B cell (primary cell): ENCODE results near the gene GSE1. TPM values are rescaled to one million over a fixed set of nuclear protein-coding genes. Genes with fewer than 3 reads are reported as not detected.

Experiments
- ATAC-seq: fragments of 200-7000 bp; cut with Tn5 transposase; one replicate; pipeline ENCODE4 v1.10.0; 2021; ENCODE audit warnings: low read depth, mild to moderate bottlenecking, moderate number of reproducible peaks, moderate library complexity
- CTCF ChIA-PET: fragments of 350-600 bp; sonication (Branson Sonifier 250); formaldehyde crosslinking; loops from one replicate; lab custom pipeline; 2021; ENCODE audit warnings: antibody characterized with exemption, inconsistent platforms; lab: Charles Lee
- POLR2A ChIA-PET: fragments of 350-600 bp; sonication (Branson Sonifier 250); formaldehyde crosslinking; loops from one replicate; lab custom pipeline; 2021; ENCODE audit warnings: antibody characterized with exemption; lab: Charles Lee
- DNase-seq: peaks from one replicate; pipeline ENCODE4 v3.0.0; 2013
- H2AFZ ChIP-seq: 2 replicates; pipeline ENCODE4 v1.6.1; 2012; ENCODE audit warnings: mild to moderate bottlenecking, low read depth, low read length; ENCODE audit not compliant: insufficient read depth, poor library complexity, severe bottlenecking
- H3K27ac ChIP-seq, 2 donors: 1 replicate in 1 of 2; 2 replicates in 1 of 2; pipeline ENCODE4 v1.5.1; 2012 to 2013; ENCODE audit warnings: low read length in 2 of 2, mild to moderate bottlenecking in 2 of 2, moderate library complexity in 1 of 2
- H3K27me3 ChIP-seq, 4 experiments: fragments of 200-600 bp in 1 of 4; sonication (generic) in 1 of 4; replicated peaks in 1 of 4; 1 replicate in 2 of 4; 2 replicates in 2 of 4; pipeline versions ENCODE4 v1.6.1 to v1.7.0; 2013 to 2016; ENCODE audit warnings: low read length in 3 of 4, mild to moderate bottlenecking in 2 of 4, mixed read lengths in 1 of 4, moderate library complexity in 1 of 4; ENCODE audit not compliant: insufficient read depth in 4 of 4, control insufficient read depth in 3 of 4; ENCODE audit errors: control extremely low read depth in 1 of 4
- H3K36me3 ChIP-seq, 2 experiments: replicated peaks in 1 of 2; 1 replicate in 1 of 2; 2 replicates in 1 of 2; pipeline versions ENCODE4 v1.6.1 to v1.7.1; 2013; ENCODE audit warnings: low read length in 1 of 2; ENCODE audit not compliant: insufficient read depth in 2 of 2, control insufficient read depth in 1 of 2; ENCODE audit errors: control extremely low read depth in 1 of 2, extremely low read depth in 1 of 2
- H3K4me1 ChIP-seq, 2 donors: fragments of 200-600 bp in 1 of 2; sonication (generic) in 1 of 2; 1 replicate in 1 of 2; 2 replicates in 1 of 2; pipeline versions ENCODE4 v1.5.1 to v1.6.1; 2013 to 2017; ENCODE audit warnings: low read length in 2 of 2; ENCODE audit not compliant: control insufficient read depth in 2 of 2, insufficient read depth in 2 of 2
- H3K4me2 ChIP-seq: replicated peaks from 2 replicates; pipeline ENCODE3; 2012; ENCODE audit warnings: mild to moderate bottlenecking, low read depth, low read length; ENCODE audit not compliant: poor library complexity, severe bottlenecking
- H3K4me3 ChIP-seq, 5 experiments: fragments of 200-600 bp in 1 of 5; sonication (generic) in 1 of 5; 1 replicate in 3 of 5; 2 replicates in 2 of 5; pipeline versions ENCODE4 v1.5.1 to v1.7.0; 2011 to 2016; ENCODE audit warnings: low read length in 4 of 5, mild to moderate bottlenecking in 4 of 5, low read depth in 2 of 5, control low read depth in 1 of 5, moderate library complexity in 1 of 5; ENCODE audit not compliant: insufficient read depth in 1 of 5; ENCODE audit errors: control extremely low read depth in 1 of 5, extremely low read depth in 1 of 5
- H3K79me2 ChIP-seq: fragments of 200-600 bp; sonication (generic); one replicate; pipeline ENCODE4 v1.6.0; 2016; ENCODE audit warnings: low read length; ENCODE audit not compliant: control insufficient read depth, insufficient read depth
- H3K9ac ChIP-seq: fragments of 200-600 bp; sonication (generic); 2 replicates; pipeline ENCODE4 v1.6.1; 2017; ENCODE audit warnings: mild to moderate bottlenecking, low read length, moderate library complexity
- H3K9me3 ChIP-seq, 3 donors: one replicate each; pipeline versions ENCODE4 v1.6.1 to v1.7.1; 2013; ENCODE audit warnings: low read length in 2 of 3; ENCODE audit not compliant: control insufficient read depth in 2 of 3, insufficient read depth in 1 of 3; ENCODE audit errors: control extremely low read depth in 1 of 3
- H4K20me1 ChIP-seq: 2 replicates; pipeline ENCODE4 v1.6.0; 2012; ENCODE audit warnings: mild to moderate bottlenecking, low read length; ENCODE audit not compliant: insufficient read depth, control insufficient read depth, poor library complexity, severe bottlenecking
- H3K27ac Mint-ChIP-seq: one replicate; pipeline ENCODE4 v1.8.0; 2021; ENCODE audit warnings: mixed read lengths
- H3K27me3 Mint-ChIP-seq: one replicate; pipeline ENCODE4 v1.8.0; 2021; ENCODE audit warnings: mixed read lengths
- H3K4me1 Mint-ChIP-seq: one replicate; pipeline ENCODE4 v1.8.0; 2021; ENCODE audit warnings: mixed read lengths
- H3K4me3 Mint-ChIP-seq: one replicate; pipeline ENCODE4 v1.8.0; 2021; ENCODE audit warnings: mixed read lengths
- H3K9me3 Mint-ChIP-seq: one replicate; pipeline ENCODE4 v1.8.0; 2022; ENCODE audit warnings: mixed read lengths; ENCODE audit not compliant: insufficient read depth
- CTCF ChIP-seq: fragments of 200-600 bp; IDR thresholded peaks from one replicate; pipeline ENCODE4 v1.8.0; 2022; ENCODE audit warnings: antibody characterized with exemption, mild to moderate bottlenecking
- EZH2 ChIP-seq: IDR thresholded peaks from 2 replicates; pipeline ENCODE4 v1.6.1; 2012; ENCODE audit warnings: borderline replicate concordance, low read depth, mild to moderate bottlenecking, moderate library complexity, low read length; ENCODE audit not compliant: insufficient read depth, poor library complexity, severe bottlenecking
- WGBS: methylation state at CpG from one replicate; pipeline ENCODE4 v1.1.5; 2013; ENCODE audit warnings: missing lambda C conversion rate; ENCODE audit not compliant: insufficient coverage; 5-methylcytosine and 5-hydroxymethylcytosine counted together
- intact Hi-C: fragments of 100-400 bp; cut with micrococcal nuclease; formaldehyde crosslinking; loops from one replicate; pipeline ENCODE4 v1.10.0; 2022
- polyA plus RNA-seq: library from polyadenylated mRNA; depleted of rRNA; stranded (reverse); fragments of >200 nt; gene quantifications from 2 replicates; pipeline ENCODE4 v1.2.3, GENCODE V29; 2012
- total RNA-seq, 2 donors: library from RNA; stranded (reverse); fragments of 120-200 nt in 1 of 2; gene quantifications; 1 replicate in 1 of 2; 2 replicates in 1 of 2; pipeline versions ENCODE4 v1.2.3 to v1.2.4, GENCODE V29; 2013 to 2022

Gene GSE1
- total and polyA plus RNA-seq, 2 donors (not counting 1 experiment from before 2014, with no cell fraction given) = 57.3 to 76.1 TPM

GRCh38 chr16:85625485-85626117 lies 12.5 kb downstream of the GSE1 start:
- peaks cover 100% of the 10 kb centered on the region for H4K20me1 ChIP-seq

More at GRCh38 chr16:85625485-85626117, 12.5 kb downstream of the GSE1 start:
- Histone ChIP-seq H3K27ac (no peak overlapping the region), H3K9me3 (peaks cover 0 to 25% (median 12%) of the 10 kb centered on the region in 3 donors), H3K4me1 (peaks cover 0 to 21% of the 10 kb centered on the region in 2 donors), H3K79me2 (peaks cover 100% of the 10 kb centered on the region), H3K4me2 (no peak overlapping the region), H3K4me3 (no peak overlapping the region), H3K27me3 (no peaks in the 10 kb centered on the region), H3K9ac (no peak overlapping the region), H2AFZ (no peak overlapping the region), H3K36me3 (peaks cover 0 to 34% of the 10 kb centered on the region in 2 experiments)
- no peak for ATAC-seq
- Mint-ChIP-seq H3K4me3 (no peak overlapping the region), H3K27ac (no peak overlapping the region), H3K27me3 (no peaks in the 10 kb centered on the region), H3K9me3 (peaks cover 6% of the 10 kb centered on the region), H3K4me1 (peaks cover 52% of the 10 kb centered on the region)
- TF ChIP-seq CTCF (no peak), EZH2 (no peak)
- intact Hi-C loops = no loop called here
- CTCF ChIA-PET = interaction anchor here (0.7 to 2.1 kb wide), 3 partner anchors 9 to 1818 kb away, joined by 4 to 9 read pairs (median 4); partner anchors contain the start of gene HSBP1
- DNase-seq = no peak
- WGBS = 87% methylated on average over 15 of the region's 18 CpGs
- POLR2A ChIA-PET = no interaction called here
